Thyroid gland (tissue), 4 donors: Measurements from ENCODE around the gene CASD1.

Source experiments
- CTCF ChIP-seq, 6 experiments: fragments of 200-600 bp in 3 of 6; fragments of 450-650 bp in 3 of 6; sonication (generic) in 3 of 6; IDR thresholded peaks; one replicate each; pipeline ENCODE4 v1.5.1; 2016 to 2019; ENCODE audit warnings: antibody characterized with exemption in 6 of 6, mild to moderate bottlenecking in 2 of 6, inconsistent platforms in 1 of 6, moderate library complexity in 1 of 6
- POLR2A ChIP-seq, 2 donors: fragments of 450-650 bp; IDR thresholded peaks; one replicate each; pipeline ENCODE4 v1.6.1; 2017; ENCODE audit warnings: antibody characterized with exemption in 2 of 2, mild to moderate bottlenecking in 2 of 2, moderate library complexity in 1 of 2

DNA sequence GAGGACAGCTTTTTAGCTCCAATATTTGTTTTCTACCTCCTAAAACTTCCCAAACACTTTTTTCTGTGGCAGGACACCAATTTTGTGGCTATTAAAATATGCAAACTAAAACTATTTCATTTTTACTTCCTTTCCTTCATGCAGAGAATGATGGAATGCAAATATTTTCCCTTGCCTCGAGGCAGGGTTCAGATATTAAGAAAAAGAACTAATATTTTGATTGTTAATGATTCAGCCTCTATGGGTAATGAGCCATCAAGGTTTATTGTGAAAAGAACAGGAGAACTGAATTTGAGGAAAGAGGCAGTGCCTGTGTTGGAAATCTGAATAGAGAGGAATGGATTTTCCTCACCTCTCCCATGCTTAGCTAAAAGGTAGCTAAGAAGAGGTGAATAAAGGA, 43.1 kb upstream of the CASD1 start:
- TF ChIP-seq CTCF (IDR thresholded peaks at IDR 0.05) (no peak), POLR2A (IDR thresholded peaks at IDR 0.05) (no peak)
